ENCODE measurements around the gene CAPN15.
A peak's percentile ranks its signal among the peaks of the same experiment; 100 is the strongest.
"Not testable (repeated sequence)": the region's sequence is repeated elsewhere in the genome, so short reads cannot be mapped to it uniquely, and the experiment has no call there.

The CAPN15 gene

DNA sequence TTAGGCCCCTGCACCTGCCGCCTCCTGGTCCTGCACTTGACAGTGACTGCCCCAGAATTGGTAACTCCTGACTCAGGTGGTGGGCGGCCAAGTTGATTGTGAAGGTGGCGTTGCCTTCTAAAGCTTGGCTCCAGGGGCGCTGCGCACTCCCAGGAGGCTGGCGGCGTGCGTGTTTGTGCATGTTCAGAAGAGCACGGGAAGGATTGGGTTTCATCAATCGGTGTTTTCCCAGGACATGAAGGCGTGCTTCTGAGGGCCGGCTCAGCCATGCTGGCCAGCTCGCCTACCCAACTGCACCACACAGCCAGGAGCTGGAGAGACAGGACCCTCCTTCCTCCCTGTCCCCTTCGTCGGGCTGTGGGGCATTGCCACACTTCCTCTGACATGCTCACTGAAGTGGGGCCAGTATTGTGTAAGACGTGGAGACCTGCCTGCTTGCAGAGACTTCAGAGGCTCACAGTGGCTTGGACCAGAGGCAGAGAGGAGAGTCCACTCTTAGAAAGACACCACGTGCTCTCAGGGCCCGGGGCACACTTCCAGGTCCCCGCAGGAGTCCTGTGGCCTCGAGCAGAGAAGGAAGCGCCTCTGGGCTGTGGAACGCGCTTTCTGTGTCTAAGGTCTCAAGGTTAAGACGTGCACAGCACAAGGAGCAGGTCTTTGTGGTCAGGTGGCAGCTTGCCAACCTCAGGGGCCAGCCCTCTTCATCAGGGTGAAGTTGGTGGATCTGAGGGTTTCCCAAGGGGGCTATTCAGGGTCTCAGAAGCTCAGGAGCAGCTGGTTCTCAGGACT lies 65.2 kb downstream of the CAPN15 start:
- DNase-seq (ENCODE audit: low read depth) = peak; percentile 54

DNA sequence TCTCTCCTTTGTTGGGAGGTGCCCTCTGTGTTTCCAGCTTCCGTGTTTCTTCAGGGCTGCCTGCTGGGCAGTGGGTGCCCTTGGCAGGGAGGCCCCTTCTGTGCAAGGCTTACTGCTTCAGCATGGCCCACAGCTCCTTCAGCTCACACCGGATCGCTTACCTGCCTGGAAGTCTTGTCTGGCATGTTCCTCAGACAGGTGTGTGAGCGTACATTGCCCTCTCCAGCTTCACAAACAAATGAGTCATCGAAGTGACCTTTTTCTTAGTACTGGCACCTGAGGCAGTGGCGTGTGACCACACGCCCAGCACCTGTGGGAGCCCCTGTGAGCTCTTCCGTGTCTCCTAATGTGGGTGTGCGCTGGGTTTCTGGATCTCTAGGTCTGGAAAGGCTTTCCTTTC lies 65.9 kb downstream of the CAPN15 start:
- no peak for DNase-seq (ENCODE audit: low read depth)

DNA sequence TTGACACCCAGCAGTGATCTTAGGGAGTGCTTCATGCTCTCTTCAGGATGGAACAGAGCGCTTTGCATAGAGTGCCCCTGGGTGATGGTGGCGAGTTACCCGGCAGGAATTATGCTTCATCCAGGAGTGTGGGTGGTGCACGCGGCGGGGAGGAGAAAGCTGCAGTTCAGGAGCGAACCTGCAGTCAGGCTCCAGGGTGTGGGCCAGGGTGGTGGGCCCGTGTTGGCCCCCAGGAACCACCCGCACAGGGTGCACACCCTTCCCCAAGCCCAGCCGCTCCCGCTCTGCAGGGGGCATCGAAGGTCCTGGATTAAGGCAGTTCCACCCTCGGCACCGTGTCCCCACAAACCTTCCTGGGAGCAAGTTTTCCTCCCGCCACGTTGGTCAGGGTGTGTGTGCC lies 66.3 kb downstream of the CAPN15 start:
- no peak for DNase-seq (ENCODE audit: low read depth)

DNA sequence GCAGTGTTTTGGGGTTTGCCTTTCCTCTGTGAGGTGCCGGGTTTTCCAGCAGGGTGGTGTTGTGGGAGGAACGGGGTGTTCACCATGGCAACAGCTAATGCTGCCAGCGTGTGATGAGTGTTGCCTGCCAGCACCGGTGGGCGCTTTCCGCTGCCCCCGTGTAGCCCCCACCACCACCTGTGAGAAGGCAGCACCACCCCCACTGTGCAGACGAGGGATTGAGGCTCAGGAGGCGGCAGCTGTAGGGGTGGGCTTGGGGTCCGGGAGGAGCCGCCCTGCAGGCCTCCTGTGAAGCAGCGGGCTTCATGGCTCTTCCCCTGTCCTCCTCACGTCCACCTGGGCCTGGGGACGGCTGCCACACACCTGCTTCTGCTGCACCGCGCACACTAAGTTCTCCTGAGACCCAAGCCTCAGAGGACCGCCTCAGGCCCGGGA lies 67.6 kb downstream of the CAPN15 start:
- DNase-seq (ENCODE audit: low read depth) = no peak

DNA sequence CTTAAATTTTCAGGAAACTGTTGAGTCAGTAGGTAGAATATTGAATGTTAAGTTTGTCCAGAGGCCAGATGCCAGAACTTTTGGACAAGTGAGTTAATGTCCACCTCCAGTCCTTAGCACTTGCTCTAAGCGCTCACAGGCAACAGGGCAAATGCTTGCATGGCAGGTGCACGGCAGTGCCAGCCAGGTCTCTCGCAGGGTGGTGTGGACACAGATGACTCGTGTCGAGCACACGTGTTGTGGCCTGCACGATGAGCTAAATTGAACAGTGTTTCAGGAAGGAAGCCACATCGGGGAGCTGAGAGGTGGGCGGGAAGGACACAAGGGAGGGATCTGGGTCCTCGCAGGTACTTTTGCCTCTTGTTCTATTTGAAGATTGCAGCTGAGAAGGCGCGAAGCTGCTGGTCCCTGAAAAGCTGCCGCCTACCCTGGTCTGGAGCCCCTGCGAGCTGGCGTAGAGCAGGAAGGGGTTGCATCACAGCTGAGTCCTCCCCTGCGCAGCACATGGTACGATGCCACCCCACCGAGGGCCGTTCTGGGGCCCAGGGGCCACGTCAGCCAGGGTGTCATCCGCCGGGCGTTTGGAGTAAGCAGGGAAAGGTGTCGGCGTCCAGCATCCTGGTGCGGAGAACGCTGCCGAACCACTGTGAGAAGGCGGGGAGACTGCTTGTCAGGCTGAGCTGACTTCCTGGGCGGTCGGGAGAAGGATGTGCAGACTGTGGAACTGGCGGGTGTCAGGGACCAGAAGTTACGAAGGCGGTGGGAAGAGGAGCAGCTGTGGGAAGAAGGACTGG lies 68.6 kb downstream of the CAPN15 start:
- DNase-seq (ENCODE audit: low read depth) = no peak

DNA sequence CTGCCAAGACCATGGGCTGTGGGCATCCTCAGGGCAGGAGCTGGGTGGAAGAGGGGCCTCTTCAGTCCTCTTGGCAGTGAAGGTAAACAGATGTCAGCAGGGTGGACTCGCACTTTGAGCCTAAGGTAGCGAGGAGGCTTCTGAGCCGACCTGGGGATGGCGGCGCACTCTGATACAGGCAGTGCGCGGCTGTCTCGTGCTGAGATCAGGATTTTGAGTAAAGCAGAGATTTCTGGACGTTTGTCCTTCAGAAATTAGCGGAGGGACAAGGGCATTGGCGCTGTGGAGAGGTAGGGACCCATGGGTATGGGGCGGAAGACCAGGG lies 69.2 kb downstream of the CAPN15 start:
- no peak for DNase-seq (ENCODE audit: low read depth)

DNA sequence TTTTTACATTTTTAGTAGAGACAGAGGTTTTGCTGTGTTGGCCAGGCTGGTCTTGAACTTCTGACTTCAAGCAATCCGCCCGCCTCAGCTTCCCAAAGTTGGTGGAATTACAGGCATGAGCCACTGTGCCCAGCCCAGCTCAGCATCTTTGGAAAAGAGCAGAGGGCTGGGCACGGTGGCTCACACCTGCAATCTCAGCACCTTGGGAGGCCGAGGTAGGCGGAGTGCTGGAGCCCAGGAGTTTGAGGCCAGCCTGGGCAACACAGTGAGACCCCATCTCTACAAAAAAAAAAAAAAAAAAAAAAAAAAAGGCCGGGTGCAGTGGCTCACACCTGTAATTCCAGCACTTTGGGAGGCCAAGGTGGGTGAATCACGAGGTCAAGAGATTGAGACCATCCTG lies 70.1 kb downstream of the CAPN15 start:
- not testable (repeated sequence) for DNase-seq (ENCODE audit: low read depth)

DNA sequence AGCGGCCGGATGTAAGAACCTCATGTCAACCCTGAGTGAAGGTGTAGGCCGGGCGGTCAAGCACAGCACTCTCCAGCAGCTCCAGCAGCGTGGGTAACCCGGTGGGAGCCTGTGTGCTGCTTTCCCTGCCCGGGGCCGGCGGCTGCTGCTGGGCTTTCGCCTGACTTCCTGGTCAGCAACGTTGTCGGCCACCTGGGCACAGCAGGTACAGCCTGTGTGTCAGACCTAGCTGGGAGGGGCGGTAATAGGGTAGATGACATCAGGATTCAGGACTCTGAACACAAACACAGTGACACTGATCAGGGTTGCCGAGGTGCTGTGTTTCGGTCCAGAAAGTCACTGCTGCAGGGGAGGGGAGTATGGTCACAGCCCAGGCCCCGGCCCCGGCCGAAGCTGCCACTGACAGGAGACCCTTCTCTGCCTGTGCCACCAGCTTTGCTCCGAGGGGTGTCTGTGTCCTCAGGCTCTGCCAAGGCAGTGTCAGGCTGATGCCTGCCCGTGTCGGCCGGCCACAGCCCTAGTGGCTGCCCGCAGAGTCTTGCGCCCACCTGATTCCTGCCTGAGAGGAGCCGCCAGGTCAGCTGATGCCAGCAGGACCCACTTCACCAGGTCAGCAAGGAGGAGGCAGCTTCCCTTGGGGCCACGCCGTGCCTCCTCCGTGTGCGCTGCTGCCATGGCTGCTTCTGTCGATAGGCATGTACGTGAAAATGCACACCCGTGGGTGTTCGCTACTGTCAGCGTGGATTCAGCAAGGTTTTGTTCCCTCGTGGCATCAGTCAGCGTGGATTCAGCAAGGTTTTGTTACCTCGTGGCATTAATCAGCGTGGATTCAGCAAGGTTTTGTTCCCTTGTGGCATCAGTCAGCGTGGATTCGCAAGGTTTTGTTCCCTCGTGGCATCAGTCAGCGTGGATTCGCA lies 71.6 kb downstream of the CAPN15 start:
- DNase-seq (ENCODE audit: low read depth) = no peak

DNA sequence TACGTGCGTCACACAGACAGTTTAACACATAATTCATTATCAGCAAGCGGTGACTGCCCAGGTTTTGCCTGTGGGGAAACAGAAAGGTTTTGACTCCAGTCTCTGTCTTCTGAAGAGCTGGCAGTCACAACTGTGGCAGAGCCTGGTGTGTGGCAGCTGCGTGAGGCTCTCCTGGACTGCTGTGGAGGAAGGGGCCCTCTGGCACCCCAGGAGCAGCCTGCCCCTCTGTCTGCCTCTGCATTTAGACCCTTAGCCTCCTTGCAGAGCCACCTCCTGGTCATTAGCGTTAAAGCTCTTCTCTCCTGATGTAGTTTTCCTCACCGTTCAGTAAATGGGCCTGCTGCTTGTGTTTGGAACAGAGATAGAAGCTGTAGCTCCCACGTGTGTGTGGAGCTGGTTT lies 73.3 kb downstream of the CAPN15 start:
- no peak for DNase-seq (ENCODE audit: low read depth)

DNA sequence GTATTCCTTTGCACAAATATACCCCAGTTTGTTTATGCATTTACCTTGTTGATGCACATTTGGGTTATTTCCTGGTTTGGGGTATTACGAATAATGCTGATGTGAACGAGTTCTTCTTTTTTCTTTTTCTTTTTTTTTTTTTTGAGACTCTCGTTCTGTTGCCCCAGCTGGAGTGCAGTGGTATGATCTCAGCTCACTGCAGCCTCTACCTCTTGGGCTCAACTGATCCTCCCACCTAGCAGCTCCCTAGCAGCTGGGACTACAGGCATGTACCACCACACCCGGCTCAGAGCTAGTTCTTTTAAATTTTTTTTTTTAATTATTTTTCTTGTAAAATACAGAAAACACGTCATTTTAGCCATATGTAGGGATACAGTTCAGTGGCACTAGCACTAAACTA lies 76.4 kb downstream of the CAPN15 start:
- no peak for DNase-seq (ENCODE audit: low read depth)
